Ishikawa (cell line): ENCODE measurements around the gene IZUMO1R.

Experiments
- CEBPB ChIP-seq: IDR thresholded peaks from 2 replicates; pipeline ENCODE4 v1.6.1; 2012
- CREB1 ChIP-seq: IDR thresholded peaks from 2 replicates; pipeline ENCODE4 v1.6.1; 2012; ENCODE audit warnings: low read depth
- EP300 ChIP-seq: IDR thresholded peaks from 2 replicates; pipeline ENCODE4 v1.6.1; 2012; ENCODE audit warnings: borderline replicate concordance
- MAX ChIP-seq: IDR thresholded peaks from 2 replicates; pipeline ENCODE4 v1.6.1; 2012
- NFIC ChIP-seq: IDR thresholded peaks from 2 replicates; pipeline ENCODE4 v1.6.1; 2012
- RAD21 ChIP-seq: IDR thresholded peaks from 2 replicates; pipeline ENCODE4 v1.6.1; 2012; ENCODE audit warnings: low read depth
- TAF1 ChIP-seq: IDR thresholded peaks from 2 replicates; pipeline ENCODE4 v1.6.1; 2012; ENCODE audit warnings: low read depth, mild to moderate bottlenecking
- YY1 ChIP-seq: IDR thresholded peaks from 2 replicates; pipeline ENCODE4 v1.6.1; 2012; ENCODE audit warnings: low read depth
- ZBTB7A ChIP-seq: IDR thresholded peaks from 2 replicates; pipeline ENCODE4 v1.6.1; 2012; ENCODE audit warnings: low read depth

- TF ChIP-seq CREB1 (no peak), ZBTB7A (no peak), CEBPB (no peak), YY1 (no peak), EP300 (no peak), TAF1 (no peak), NFIC (no peak), MAX (no peak), RAD21 (no peak)
These were observed 24.4 kb upstream of the IZUMO1R start for GRCh38 chr11:94279996-94280395.
